ENCODE data around the gene CCDC57.

Gene CCDC57

DNA sequence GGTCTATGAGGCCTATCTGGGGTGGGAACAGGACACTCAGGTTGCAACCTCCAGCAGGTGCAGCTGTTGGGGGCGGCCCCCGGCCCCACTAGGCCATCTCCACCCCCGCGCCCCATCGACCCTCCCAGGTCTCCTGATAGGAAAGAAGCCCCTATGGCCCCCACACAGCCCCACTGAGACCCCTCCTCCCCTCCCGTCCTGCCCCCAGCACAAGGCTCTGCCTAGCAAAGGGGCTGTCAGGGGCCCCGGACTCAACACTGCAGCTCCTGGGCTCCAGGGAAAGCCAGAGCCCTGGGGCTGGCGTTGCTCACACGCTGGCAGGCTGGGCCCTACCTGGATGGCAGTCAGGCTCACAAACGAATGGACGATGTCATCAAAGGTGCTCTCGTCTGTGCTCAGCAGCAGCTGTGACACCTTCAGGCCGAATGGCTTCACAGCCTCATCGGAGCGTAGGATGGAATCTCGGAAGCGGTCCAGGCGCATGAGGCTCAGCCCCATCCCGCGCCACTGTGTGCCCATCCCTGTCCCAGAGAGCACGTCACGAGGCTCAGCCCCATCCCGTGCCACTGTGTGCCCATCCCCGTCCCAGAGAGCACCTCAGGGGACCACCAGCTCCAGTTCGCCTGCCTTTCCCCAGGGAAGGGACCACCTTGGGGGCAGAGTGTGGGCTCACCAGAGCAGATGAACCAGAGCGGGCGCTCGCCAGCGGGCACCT, 121.9 kb downstream of the CCDC57 start:
- TF ChIP-seq, protein P1, sequence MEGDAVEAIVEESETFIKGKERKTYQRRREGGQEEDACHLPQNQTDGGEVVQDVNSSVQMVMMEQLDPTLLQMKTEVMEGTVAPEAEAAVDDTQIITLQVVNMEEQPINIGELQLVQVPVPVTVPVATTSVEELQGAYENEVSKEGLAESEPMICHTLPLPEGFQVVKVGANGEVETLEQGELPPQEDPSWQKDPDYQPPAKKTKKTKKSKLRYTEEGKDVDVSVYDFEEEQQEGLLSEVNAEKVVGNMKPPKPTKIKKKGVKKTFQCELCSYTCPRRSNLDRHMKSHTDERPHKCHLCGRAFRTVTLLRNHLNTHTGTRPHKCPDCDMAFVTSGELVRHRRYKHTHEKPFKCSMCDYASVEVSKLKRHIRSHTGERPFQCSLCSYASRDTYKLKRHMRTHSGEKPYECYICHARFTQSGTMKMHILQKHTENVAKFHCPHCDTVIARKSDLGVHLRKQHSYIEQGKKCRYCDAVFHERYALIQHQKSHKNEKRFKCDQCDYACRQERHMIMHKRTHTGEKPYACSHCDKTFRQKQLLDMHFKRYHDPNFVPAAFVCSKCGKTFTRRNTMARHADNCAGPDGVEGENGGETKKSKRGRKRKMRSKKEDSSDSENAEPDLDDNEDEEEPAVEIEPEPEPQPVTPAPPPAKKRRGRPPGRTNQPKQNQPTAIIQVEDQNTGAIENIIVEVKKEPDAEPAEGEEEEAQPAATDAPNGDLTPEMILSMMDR (IDR thresholded peaks at IDR 0.05; ENCODE audit: low read depth, low read length, missing control alignments) = no peak
- DNase-seq (ENCODE audit: low read depth) = no peak
- no peak overlapping the region for H3K4me3 ChIP-seq (ENCODE audit: low read depth, low read length)

- DNase-seq (ENCODE audit: low read depth) = no peak
- TF ChIP-seq, protein P1 (IDR thresholded peaks at IDR 0.05; ENCODE audit: low read depth, low read length, missing control alignments) = no peak
- H3K4me3 ChIP-seq (ENCODE audit: low read depth, low read length) = no peak overlapping the region
Observed at GRCh38 chr17:82089723-82090548, 122.7 kb downstream of the CCDC57 start.

GRCh38 chr17:82088838-82089722, 123.6 kb downstream of the CCDC57 start:
- DNase-seq (ENCODE audit: low read depth) = no peak
- no peak overlapping the region for H3K4me3 ChIP-seq (ENCODE audit: low read depth, low read length)
- TF ChIP-seq, protein P1 (IDR thresholded peaks at IDR 0.05; ENCODE audit: low read depth, low read length, missing control alignments) = no peak

- no peak for DNase-seq (ENCODE audit: low read depth)
- TF ChIP-seq, protein P1 (IDR thresholded peaks at IDR 0.05; ENCODE audit: low read depth, low read length, missing control alignments) = no peak
- no peak overlapping the region for H3K4me3 ChIP-seq (ENCODE audit: low read depth, low read length)
Observed at GRCh38 chr17:82087961-82088837, 124.4 kb downstream of the CCDC57 start.

DNA sequence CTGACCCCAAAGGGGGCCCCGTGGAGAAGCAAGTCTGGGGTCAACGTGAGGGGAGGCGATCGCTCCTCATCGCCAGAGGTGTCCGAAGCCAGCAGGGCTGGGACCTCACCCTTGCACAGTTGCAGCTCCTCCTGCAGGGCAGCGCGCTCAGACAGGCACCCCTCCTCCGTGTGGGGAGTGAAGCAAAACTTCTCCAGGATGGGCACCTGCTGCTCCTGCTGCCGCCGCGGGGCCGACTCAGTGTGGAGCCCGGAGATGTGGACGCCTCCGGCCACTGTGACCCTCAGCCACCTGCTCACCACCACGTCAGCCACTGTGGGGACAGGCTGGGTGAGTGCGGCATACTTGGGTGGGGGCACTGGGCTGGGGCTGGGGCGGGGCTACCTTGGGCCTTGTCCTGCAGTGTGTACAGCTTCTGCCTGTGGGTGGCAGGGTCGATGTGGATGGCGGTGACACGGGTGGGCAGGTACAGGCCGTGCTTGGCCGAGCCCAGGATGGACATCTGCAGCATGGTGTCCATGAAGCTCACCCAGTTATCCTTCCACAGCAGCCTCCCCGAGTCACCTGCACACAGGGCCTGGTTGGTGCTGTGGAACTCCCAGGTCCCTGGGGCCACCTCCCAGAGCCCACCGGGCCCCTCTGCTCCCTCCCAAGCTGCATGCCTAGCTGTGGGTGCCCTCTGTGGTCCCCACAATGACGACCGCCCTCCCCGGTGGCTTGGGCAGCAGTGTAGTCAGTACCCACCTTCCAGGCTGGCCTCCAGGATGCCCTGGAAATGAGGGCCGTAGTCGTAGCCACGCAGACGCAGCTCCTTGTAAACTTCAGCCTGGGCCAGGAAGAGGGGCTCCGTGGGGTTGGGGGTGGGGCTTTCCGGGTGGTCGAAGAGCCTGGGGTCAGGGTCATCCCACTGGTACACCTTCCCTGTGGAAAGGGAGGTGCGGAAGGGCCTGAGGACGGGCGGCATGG, 125.4 kb downstream of the CCDC57 start:
- DNase-seq (ENCODE audit: low read depth) = no peak
- H3K4me3 ChIP-seq (ENCODE audit: low read depth, low read length) = no peak overlapping the region
- TF ChIP-seq, protein P1 (IDR thresholded peaks at IDR 0.05; ENCODE audit: low read depth, low read length, missing control alignments) = no peak

Data from GM12864 (cell line).